SK-N-MC (cell line): ENCODE data around the gene CLDN19.

Experiments
- EZH2 ChIP-seq: fragments of 200-600 bp; sonication (generic); IDR thresholded peaks from one replicate; pipeline ENCODE4 v1.6.1; 2017; ENCODE audit warnings: antibody characterized with exemption
- POLR2AphosphoS5 ChIP-seq: IDR thresholded peaks from 2 replicates; pipeline ENCODE4 v1.6.1; 2012; ENCODE audit warnings: mild to moderate bottlenecking, low read depth, low read length, borderline replicate concordance

DNA sequence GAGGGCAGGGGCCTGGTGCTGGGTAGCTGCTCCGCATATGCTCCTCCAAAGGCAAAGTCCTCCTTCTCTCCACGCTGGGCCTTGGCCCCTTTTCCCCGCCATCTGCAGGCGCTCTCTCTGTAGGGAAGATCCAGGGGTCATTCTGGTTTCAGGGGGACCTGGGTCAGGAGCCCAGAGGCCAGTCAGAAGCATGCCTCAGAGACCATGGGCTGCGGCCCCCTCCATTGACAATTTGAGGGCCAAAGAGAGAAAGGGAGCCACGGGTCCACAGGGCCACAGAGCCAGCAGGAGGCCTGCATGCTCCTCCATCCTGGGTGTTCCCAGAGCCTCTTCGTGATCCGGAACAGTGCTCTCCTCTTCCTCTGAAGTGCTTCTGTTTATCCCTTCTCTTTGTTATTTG, 2.1 kb upstream of the CLDN19 start:
- TF ChIP-seq EZH2 = no peak
- TF ChIP-seq POLR2AphosphoS5 = no peak
